GM23338 (cell line): ENCODE data around the gene KRT17. TPM values are rescaled to one million over a fixed set of nuclear protein-coding genes. Genes with fewer than 3 reads are reported as not detected.

Experiments used
- ATAC-seq: fragments of 200-7000 bp; cut with Tn5 transposase; 3 replicates; pipeline ENCODE4 v1.9.1; 2020
- DNase-seq: peaks from one replicate; pipeline ENCODE4 v3.0.0-alpha.2; 2015; ENCODE audit warnings: low spot score
- H2AFZ ChIP-seq: fragments of 200-600 bp; sonication (generic); 2 replicates; pipeline ENCODE4 v1.8.0; 2016; ENCODE audit warnings: antibody characterized with exemption, mild to moderate bottlenecking, moderate library complexity
- H3F3A ChIP-seq: fragments of 200-600 bp; sonication (generic); replicated peaks from 2 replicates; pipeline ENCODE4 v1.8.0; 2017; ENCODE audit warnings: antibody characterized with exemption, mixed run types, low read depth
- H3K27ac ChIP-seq: fragments of 200-600 bp; sonication (generic); 2 replicates; pipeline ENCODE4 v1.6.1; 2016; ENCODE audit warnings: low read depth
- H3K27me3 ChIP-seq: fragments of 200-600 bp; sonication (generic); 2 replicates; pipeline ENCODE4 v1.8.0; 2016; ENCODE audit warnings: mild to moderate bottlenecking, mixed run types, moderate library complexity; ENCODE audit not compliant: insufficient read depth
- H3K36me3 ChIP-seq: fragments of 200-600 bp; sonication (generic); 2 replicates; pipeline ENCODE4 v1.8.0; 2016; ENCODE audit warnings: mild to moderate bottlenecking; ENCODE audit not compliant: insufficient read depth
- H3K4me1 ChIP-seq: fragments of 200-600 bp; sonication (generic); 2 replicates; pipeline ENCODE4 v1.8.0; 2016; ENCODE audit warnings: mild to moderate bottlenecking, moderate library complexity; ENCODE audit not compliant: insufficient read depth
- H3K4me2 ChIP-seq: fragments of 200-600 bp; sonication (generic); 2 replicates; pipeline ENCODE4 v1.7.1; 2017; ENCODE audit warnings: mixed run types
- H3K4me3 ChIP-seq: fragments of 200-600 bp; sonication (generic); 2 replicates; pipeline ENCODE4 v1.6.1; 2016; ENCODE audit warnings: mixed run types
- H3K79me2 ChIP-seq: fragments of 200-600 bp; sonication (generic); replicated peaks from 2 replicates; pipeline ENCODE4 v1.8.0; 2017; ENCODE audit warnings: mild to moderate bottlenecking; ENCODE audit not compliant: insufficient read depth
- H3K9me2 ChIP-seq: fragments of 200-600 bp; sonication (generic); 2 replicates; pipeline ENCODE4 v1.8.0; 2017; ENCODE audit not compliant: insufficient read depth
- H4K20me1 ChIP-seq: fragments of 200-600 bp; sonication (generic); replicated peaks from 2 replicates; pipeline ENCODE4 v1.8.0; 2017; ENCODE audit warnings: mild to moderate bottlenecking; ENCODE audit not compliant: insufficient read depth
- H3K27ac Mint-ChIP-seq: 2 replicates; pipeline ENCODE4 v1.8.0; 2020; ENCODE audit warnings: inconsistent platforms, mild to moderate bottlenecking, moderate library complexity, mixed read lengths
- H3K27me3 Mint-ChIP-seq: 3 replicates; pipeline ENCODE4 v1.8.0; 2022; ENCODE audit warnings: low read depth, mild to moderate bottlenecking, moderate library complexity, mixed read lengths, inconsistent platforms; ENCODE audit not compliant: insufficient read depth, poor library complexity
- H3K36me3 Mint-ChIP-seq: 3 replicates; pipeline ENCODE4 v1.8.0; 2021; ENCODE audit warnings: low read depth, mild to moderate bottlenecking, inconsistent platforms, moderate library complexity, mixed read lengths
- H3K4me1 Mint-ChIP-seq: 3 replicates; pipeline ENCODE4 v1.8.0; 2020; ENCODE audit warnings: mild to moderate bottlenecking, inconsistent platforms, mixed read lengths
- H3K4me3 Mint-ChIP-seq: 3 replicates; pipeline ENCODE4 v1.8.0; 2021; ENCODE audit warnings: moderate library complexity, mild to moderate bottlenecking, inconsistent platforms, mixed read lengths
- H3K9me3 Mint-ChIP-seq: 3 replicates; pipeline ENCODE4 v1.8.0; 2020; ENCODE audit warnings: moderate library complexity, mild to moderate bottlenecking, inconsistent platforms, mixed read lengths
- CREB1 ChIP-seq: fragments of 250-450 bp; sonication (Bioruptor Pico); IDR thresholded peaks from 2 replicates; pipeline ENCODE4 v1.5.0; 2020; ENCODE audit warnings: low read depth, mild to moderate bottlenecking, moderate library complexity
- EZH2 ChIP-seq: fragments of 200-600 bp; sonication (generic); IDR thresholded peaks from one replicate; pipeline ENCODE4 v1.8.0; 2017; ENCODE audit warnings: antibody characterized with exemption, mild to moderate bottlenecking, low read depth; ENCODE audit not compliant: unreplicated experiment
- STAT1 ChIP-seq: IDR thresholded peaks from one replicate; pipeline ENCODE4 v1.6.1; 2016; ENCODE audit warnings: antibody characterized with exemption; ENCODE audit not compliant: unreplicated experiment
- ZNF331 ChIP-seq: fragments of 250-450 bp; sonication (Bioruptor Pico); IDR thresholded peaks from 2 replicates; pipeline ENCODE4 v1.5.0; 2020; ENCODE audit warnings: low read depth, mild to moderate bottlenecking, moderate library complexity
- polyA plus RNA-seq: library from polyadenylated mRNA; unstranded; fragments of >200 nt; fragmentation: Nextera tagmentation; extraction: Ambion mirVana; gene quantifications from 2 replicates; pipeline ENCODE4 v1.2.1, GENCODE V29; 2016
- total RNA-seq: library from RNA; depleted of rRNA; stranded (reverse); fragments of >200 nt; shearing (Covaris generic); gene quantifications from 2 replicates; pipeline ENCODE4 v1.2.3, GENCODE V29; 2014
- TF ChIP-seq, protein P1 (sequence below), 2 experiments: fragments of 200-600 bp in 1 of 2; sonication (generic) in 1 of 2; conservative IDR thresholded peaks; 2 replicates each; pipeline versions ENCODE4 v1.5.1 to v1.6.1; 2016 to 2017; ENCODE audit warnings: antibody characterized with exemption in 2 of 2, low read depth in 2 of 2, mild to moderate bottlenecking in 2 of 2, moderate library complexity in 1 of 2
- TF ChIP-seq, protein P2 (sequence below): IDR thresholded peaks from one replicate; pipeline ENCODE4 v1.6.1; 2018; ENCODE audit warnings: antibody characterized with exemption; ENCODE audit not compliant: unreplicated experiment
- TF ChIP-seq, protein P3 (sequence below): fragments of 250-450 bp; sonication (Bioruptor Pico); IDR thresholded peaks from 2 replicates; pipeline ENCODE4 v1.5.0; 2020; ENCODE audit warnings: mild to moderate bottlenecking, moderate library complexity
- TF ChIP-seq, protein P4 (sequence below): IDR thresholded peaks from 2 replicates; pipeline ENCODE4 v1.6.1; 2016; ENCODE audit warnings: antibody characterized with exemption

Gene KRT17
- total and polyA plus RNA-seq, 2 experiments from 2014 or later: 0.63 to 1.8 TPM

DNA sequence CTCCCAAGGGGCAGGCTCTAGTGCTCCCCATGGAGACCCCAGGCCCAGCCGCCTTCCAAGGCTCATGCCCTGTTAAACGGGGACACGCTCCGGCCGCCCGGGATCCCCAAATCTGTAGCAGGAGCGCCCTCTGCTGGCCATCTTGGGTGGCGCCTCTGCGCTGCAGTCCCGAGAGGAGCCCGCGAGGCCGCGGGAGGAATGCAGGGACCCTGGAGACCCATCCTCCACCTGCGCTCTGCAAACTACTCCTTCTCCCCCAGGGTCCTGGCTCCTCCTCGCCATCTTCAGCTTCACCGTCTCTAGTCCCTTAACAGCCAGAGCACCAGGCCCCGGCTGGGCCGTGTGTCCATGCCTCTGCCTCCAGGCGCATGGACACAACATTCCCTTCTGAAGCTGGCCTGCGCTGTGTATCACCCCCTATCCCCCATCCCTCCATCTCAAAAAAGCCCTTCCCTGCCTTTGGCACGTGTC lies 23.6 kb upstream of the KRT17 start:
- Histone ChIP-seq H3K36me3 (no peaks in the 10 kb centered on the region), H4K20me1 (no peaks in the 10 kb centered on the region), H3K27ac (no peak overlapping the region), H3K4me2 (peak overlapping the region; percentile 87), H3K79me2 (no peaks in the 10 kb centered on the region), H3F3A (no peaks in the 10 kb centered on the region), H3K4me3 (peak overlapping the region; percentile 69), H3K4me1 (no peaks in the 10 kb centered on the region), H3K9me2 (no peaks in the 10 kb centered on the region), H3K27me3 (no peaks in the 10 kb centered on the region), H2AFZ (peak overlapping the region; percentile 99)
- Mint-ChIP-seq H3K27ac (no peak overlapping the region), H3K36me3 (no peaks in the 10 kb centered on the region), H3K9me3 (no peaks in the 10 kb centered on the region), H3K4me3 (peak overlapping the region; percentile 73), H3K4me1 (peaks cover 4% of the 10 kb centered on the region; the same call in 1 of the 3 replicates), H3K27me3 (peaks cover 4% of the 10 kb centered on the region)
- ATAC-seq: peak; percentile 93
- TF ChIP-seq, protein P1, sequence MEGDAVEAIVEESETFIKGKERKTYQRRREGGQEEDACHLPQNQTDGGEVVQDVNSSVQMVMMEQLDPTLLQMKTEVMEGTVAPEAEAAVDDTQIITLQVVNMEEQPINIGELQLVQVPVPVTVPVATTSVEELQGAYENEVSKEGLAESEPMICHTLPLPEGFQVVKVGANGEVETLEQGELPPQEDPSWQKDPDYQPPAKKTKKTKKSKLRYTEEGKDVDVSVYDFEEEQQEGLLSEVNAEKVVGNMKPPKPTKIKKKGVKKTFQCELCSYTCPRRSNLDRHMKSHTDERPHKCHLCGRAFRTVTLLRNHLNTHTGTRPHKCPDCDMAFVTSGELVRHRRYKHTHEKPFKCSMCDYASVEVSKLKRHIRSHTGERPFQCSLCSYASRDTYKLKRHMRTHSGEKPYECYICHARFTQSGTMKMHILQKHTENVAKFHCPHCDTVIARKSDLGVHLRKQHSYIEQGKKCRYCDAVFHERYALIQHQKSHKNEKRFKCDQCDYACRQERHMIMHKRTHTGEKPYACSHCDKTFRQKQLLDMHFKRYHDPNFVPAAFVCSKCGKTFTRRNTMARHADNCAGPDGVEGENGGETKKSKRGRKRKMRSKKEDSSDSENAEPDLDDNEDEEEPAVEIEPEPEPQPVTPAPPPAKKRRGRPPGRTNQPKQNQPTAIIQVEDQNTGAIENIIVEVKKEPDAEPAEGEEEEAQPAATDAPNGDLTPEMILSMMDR (conservative IDR thresholded peaks at IDR 0.05; ENCODE audit: low read depth in 2 of 2): peak; percentile 82 to 97
- no peak for TF ChIP-seq EZH2
- TF ChIP-seq, protein P2, sequence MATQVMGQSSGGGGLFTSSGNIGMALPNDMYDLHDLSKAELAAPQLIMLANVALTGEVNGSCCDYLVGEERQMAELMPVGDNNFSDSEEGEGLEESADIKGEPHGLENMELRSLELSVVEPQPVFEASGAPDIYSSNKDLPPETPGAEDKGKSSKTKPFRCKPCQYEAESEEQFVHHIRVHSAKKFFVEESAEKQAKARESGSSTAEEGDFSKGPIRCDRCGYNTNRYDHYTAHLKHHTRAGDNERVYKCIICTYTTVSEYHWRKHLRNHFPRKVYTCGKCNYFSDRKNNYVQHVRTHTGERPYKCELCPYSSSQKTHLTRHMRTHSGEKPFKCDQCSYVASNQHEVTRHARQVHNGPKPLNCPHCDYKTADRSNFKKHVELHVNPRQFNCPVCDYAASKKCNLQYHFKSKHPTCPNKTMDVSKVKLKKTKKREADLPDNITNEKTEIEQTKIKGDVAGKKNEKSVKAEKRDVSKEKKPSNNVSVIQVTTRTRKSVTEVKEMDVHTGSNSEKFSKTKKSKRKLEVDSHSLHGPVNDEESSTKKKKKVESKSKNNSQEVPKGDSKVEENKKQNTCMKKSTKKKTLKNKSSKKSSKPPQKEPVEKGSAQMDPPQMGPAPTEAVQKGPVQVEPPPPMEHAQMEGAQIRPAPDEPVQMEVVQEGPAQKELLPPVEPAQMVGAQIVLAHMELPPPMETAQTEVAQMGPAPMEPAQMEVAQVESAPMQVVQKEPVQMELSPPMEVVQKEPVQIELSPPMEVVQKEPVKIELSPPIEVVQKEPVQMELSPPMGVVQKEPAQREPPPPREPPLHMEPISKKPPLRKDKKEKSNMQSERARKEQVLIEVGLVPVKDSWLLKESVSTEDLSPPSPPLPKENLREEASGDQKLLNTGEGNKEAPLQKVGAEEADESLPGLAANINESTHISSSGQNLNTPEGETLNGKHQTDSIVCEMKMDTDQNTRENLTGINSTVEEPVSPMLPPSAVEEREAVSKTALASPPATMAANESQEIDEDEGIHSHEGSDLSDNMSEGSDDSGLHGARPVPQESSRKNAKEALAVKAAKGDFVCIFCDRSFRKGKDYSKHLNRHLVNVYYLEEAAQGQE: no peak
- TF ChIP-seq STAT1: no peak
- TF ChIP-seq ZNF331 (CRISPR knock-in tag): no peak
- peak; percentile 40; the same call in 1 of the 2 replicates for TF ChIP-seq CREB1 (CRISPR knock-in tag)
- TF ChIP-seq, protein P3, sequence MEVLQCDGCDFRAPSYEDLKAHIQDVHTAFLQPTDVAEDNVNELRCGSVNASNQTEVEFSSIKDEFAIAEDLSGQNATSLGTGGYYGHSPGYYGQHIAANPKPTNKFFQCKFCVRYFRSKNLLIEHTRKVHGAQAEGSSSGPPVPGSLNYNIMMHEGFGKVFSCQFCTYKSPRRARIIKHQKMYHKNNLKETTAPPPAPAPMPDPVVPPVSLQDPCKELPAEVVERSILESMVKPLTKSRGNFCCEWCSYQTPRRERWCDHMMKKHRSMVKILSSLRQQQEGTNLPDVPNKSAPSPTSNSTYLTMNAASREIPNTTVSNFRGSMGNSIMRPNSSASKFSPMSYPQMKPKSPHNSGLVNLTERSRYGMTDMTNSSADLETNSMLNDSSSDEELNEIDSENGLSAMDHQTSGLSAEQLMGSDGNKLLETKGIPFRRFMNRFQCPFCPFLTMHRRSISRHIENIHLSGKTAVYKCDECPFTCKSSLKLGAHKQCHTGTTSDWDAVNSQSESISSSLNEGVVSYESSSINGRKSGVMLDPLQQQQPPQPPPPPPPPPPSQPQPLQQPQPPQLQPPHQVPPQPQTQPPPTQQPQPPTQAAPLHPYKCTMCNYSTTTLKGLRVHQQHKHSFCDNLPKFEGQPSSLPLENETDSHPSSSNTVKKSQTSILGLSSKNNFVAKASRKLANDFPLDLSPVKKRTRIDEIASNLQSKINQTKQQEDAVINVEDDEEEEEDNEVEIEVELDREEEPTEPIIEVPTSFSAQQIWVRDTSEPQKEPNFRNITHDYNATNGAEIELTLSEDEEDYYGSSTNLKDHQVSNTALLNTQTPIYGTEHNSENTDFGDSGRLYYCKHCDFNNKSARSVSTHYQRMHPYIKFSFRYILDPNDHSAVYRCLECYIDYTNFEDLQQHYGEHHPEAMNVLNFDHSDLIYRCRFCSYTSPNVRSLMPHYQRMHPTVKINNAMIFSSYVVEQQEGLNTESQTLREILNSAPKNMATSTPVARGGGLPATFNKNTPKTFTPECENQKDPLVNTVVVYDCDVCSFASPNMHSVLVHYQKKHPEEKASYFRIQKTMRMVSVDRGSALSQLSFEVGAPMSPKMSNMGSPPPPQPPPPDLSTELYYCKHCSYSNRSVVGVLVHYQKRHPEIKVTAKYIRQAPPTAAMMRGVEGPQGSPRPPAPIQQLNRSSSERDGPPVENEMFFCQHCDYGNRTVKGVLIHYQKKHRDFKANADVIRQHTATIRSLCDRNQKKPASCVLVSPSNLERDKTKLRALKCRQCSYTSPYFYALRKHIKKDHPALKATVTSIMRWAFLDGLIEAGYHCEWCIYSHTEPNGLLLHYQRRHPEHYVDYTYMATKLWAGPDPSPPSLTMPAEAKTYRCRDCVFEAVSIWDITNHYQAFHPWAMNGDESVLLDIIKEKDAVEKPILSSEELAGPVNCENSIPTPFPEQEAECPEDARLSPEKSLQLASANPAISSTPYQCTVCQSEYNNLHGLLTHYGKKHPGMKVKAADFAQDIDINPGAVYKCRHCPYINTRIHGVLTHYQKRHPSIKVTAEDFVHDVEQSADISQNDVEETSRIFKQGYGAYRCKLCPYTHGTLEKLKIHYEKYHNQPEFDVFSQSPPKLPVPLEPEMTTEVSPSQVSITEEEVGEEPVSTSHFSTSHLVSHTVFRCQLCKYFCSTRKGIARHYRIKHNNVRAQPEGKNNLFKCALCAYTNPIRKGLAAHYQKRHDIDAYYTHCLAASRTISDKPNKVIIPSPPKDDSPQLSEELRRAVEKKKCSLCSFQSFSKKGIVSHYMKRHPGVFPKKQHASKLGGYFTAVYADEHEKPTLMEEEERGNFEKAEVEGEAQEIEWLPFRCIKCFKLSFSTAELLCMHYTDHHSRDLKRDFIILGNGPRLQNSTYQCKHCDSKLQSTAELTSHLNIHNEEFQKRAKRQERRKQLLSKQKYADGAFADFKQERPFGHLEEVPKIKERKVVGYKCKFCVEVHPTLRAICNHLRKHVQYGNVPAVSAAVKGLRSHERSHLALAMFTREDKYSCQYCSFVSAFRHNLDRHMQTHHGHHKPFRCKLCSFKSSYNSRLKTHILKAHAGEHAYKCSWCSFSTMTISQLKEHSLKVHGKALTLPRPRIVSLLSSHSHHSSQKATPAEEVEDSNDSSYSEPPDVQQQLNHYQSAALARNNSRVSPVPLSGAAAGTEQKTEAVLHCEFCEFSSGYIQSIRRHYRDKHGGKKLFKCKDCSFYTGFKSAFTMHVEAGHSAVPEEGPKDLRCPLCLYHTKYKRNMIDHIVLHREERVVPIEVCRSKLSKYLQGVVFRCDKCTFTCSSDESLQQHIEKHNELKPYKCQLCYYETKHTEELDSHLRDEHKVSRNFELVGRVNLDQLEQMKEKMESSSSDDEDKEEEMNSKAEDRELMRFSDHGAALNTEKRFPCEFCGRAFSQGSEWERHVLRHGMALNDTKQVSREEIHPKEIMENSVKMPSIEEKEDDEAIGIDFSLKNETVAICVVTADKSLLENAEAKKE (CRISPR knock-in tag): 0 out of 2 replicates have a peak, but pooled peaks have one; percentile 19
- TF ChIP-seq, protein P4, sequence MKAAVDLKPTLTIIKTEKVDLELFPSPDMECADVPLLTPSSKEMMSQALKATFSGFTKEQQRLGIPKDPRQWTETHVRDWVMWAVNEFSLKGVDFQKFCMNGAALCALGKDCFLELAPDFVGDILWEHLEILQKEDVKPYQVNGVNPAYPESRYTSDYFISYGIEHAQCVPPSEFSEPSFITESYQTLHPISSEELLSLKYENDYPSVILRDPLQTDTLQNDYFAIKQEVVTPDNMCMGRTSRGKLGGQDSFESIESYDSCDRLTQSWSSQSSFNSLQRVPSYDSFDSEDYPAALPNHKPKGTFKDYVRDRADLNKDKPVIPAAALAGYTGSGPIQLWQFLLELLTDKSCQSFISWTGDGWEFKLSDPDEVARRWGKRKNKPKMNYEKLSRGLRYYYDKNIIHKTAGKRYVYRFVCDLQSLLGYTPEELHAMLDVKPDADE: no peak
- DNase-seq: peak; percentile 95
